22Rv1 (cell line): ENCODE data around the gene DNAJC13.

Source experiments
- ZFX ChIP-seq: fragments of 450-650 bp; IDR thresholded peaks from 2 replicates; pipeline ENCODE4 v1.6.1; 2017; ENCODE audit warnings: antibody characterized with exemption, borderline replicate concordance
- TF ChIP-seq, protein P1 (sequence below): fragments of 450-650 bp; IDR thresholded peaks from 2 replicates; pipeline ENCODE4 v1.5.1; 2017; ENCODE audit warnings: mild to moderate bottlenecking

GRCh38 chr3:132382267-132382666 lies 35.0 kb upstream of the DNAJC13 start:
- TF ChIP-seq, protein P1, sequence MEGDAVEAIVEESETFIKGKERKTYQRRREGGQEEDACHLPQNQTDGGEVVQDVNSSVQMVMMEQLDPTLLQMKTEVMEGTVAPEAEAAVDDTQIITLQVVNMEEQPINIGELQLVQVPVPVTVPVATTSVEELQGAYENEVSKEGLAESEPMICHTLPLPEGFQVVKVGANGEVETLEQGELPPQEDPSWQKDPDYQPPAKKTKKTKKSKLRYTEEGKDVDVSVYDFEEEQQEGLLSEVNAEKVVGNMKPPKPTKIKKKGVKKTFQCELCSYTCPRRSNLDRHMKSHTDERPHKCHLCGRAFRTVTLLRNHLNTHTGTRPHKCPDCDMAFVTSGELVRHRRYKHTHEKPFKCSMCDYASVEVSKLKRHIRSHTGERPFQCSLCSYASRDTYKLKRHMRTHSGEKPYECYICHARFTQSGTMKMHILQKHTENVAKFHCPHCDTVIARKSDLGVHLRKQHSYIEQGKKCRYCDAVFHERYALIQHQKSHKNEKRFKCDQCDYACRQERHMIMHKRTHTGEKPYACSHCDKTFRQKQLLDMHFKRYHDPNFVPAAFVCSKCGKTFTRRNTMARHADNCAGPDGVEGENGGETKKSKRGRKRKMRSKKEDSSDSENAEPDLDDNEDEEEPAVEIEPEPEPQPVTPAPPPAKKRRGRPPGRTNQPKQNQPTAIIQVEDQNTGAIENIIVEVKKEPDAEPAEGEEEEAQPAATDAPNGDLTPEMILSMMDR, result no peak
- TF ChIP-seq ZFX, result no peak
